HepG2 (cell line): ENCODE measurements around the gene KIF1C. TPM values are rescaled to one million over a fixed set of nuclear protein-coding genes. Genes with fewer than 3 reads are reported as not detected.

ENCODE experiments used
- GZF1 ChIP-seq: sonication (generic); formaldehyde crosslinking; IDR thresholded peaks from 2 replicates; pipeline ENCODE4 v1.5.1; 2020; ENCODE audit warnings: mild to moderate bottlenecking, missing genetic modification reagents
- KDM3A ChIP-seq: IDR thresholded peaks from 2 replicates; pipeline ENCODE4 v1.6.1; 2018; ENCODE audit warnings: low read depth, missing compliant biosample characterization
- MAZ ChIP-seq, 2 experiments: sonication (generic) in 1 of 2; formaldehyde crosslinking in 1 of 2; IDR thresholded peaks; 2 replicates each; pipeline versions ENCODE4 v1.5.0 to v1.6.1; 2012 to 2020; ENCODE audit warnings: low read depth in 2 of 2, mild to moderate bottlenecking in 2 of 2, borderline replicate concordance in 1 of 2, improper control_type of control experiment in 1 of 2, low read length in 1 of 2, missing genetic modification reagents in 1 of 2, moderate library complexity in 1 of 2
- MEF2D ChIP-seq: sonication (generic); formaldehyde crosslinking; IDR thresholded peaks from 2 replicates; pipeline ENCODE4 v1.5.1; 2020; ENCODE audit warnings: mild to moderate bottlenecking, missing genetic modification reagents
- NFYC ChIP-seq: IDR thresholded peaks from 2 replicates; pipeline ENCODE4 v1.6.1; 2016; ENCODE audit warnings: missing genetic modification reagents, missing compliant biosample characterization
- POGZ ChIP-seq: sonication (generic); formaldehyde crosslinking; IDR thresholded peaks from 2 replicates; pipeline ENCODE4 v1.4.0; 2020; ENCODE audit warnings: mild to moderate bottlenecking, missing genetic modification reagents
- SP4 ChIP-seq: sonication (generic); formaldehyde crosslinking; IDR thresholded peaks from 2 replicates; pipeline ENCODE4 v1.8.1; 2023; ENCODE audit warnings: mild to moderate bottlenecking, missing genetic modification reagents
- ZMYM4 ChIP-seq: sonication (generic); formaldehyde crosslinking; IDR thresholded peaks from 2 replicates; pipeline ENCODE4 v1.8.1; 2023; ENCODE audit warnings: mild to moderate bottlenecking, missing genetic modification reagents
- ZNF350 ChIP-seq: sonication (generic); formaldehyde crosslinking; IDR thresholded peaks from 2 replicates; pipeline ENCODE4 v1.4.0; 2020; ENCODE audit warnings: mild to moderate bottlenecking, low read depth, missing genetic modification reagents, borderline replicate concordance
- ZNF543 ChIP-seq: sonication (generic); formaldehyde crosslinking; IDR thresholded peaks from 2 replicates; pipeline ENCODE4 v1.4.0; 2020; ENCODE audit warnings: mild to moderate bottlenecking, missing genetic modification reagents
- ZNF644 ChIP-seq: IDR thresholded peaks from 2 replicates; pipeline ENCODE4 v1.6.1; 2016; ENCODE audit warnings: low read depth
- polyA plus RNA-seq, 8 experiments: library from polyadenylated mRNA; depleted of rRNA in 3 of 8; stranded (reverse) in 7 of 8; unstranded in 1 of 8; fragments of >200 nt; fragmentation: Illumina TruSeq in 4 of 8; extraction: Trizol in 4 of 8; gene quantifications; 2 replicates each; pipeline versions ENCODE4 v1.2.1 to v1.2.3, GENCODE V29; 2011 to 2016; ENCODE audit warnings: low read depth in 4 of 8, missing spikeins in 1 of 8, mixed read lengths in 1 of 8; ENCODE audit not compliant: insufficient read depth in 1 of 8
- total RNA-seq, 5 experiments: library from RNA; depleted of rRNA; stranded (reverse); fragments of >200 nt; fragmentation: Illumina TruSeq; extraction: Trizol; gene quantifications; 2 replicates each; pipeline ENCODE4 v1.2.3, GENCODE V29; 2016; ENCODE audit warnings: low read depth in 1 of 5
- TF ChIP-seq, protein P1 (sequence below): sonication (generic); formaldehyde crosslinking; conservative IDR thresholded peaks from 2 replicates; pipeline ENCODE4 v1.8.0; 2022; ENCODE audit warnings: missing genetic modification reagents
- TF ChIP-seq, protein P2 (sequence below): sonication (generic); formaldehyde crosslinking; IDR thresholded peaks from 2 replicates; pipeline ENCODE4 v1.4.0; 2020; ENCODE audit warnings: missing genetic modification reagents
- TF ChIP-seq, protein P3 (sequence below): sonication (generic); formaldehyde crosslinking; IDR thresholded peaks from 2 replicates; pipeline ENCODE4 v1.4.0; 2020; ENCODE audit warnings: missing genetic modification reagents, borderline replicate concordance
- TF ChIP-seq, protein P4 (sequence below): sonication (generic); formaldehyde crosslinking; IDR thresholded peaks from 2 replicates; pipeline ENCODE4 v1.4.0; 2020; ENCODE audit warnings: missing genetic modification reagents, mild to moderate bottlenecking, borderline replicate concordance
- TF ChIP-seq, protein P5 (sequence below): sonication (generic); formaldehyde crosslinking; IDR thresholded peaks from 2 replicates; pipeline ENCODE4 v1.5.0; 2020; ENCODE audit warnings: missing genetic modification reagents
- TF ChIP-seq, protein P6 (sequence below): sonication (generic); formaldehyde crosslinking; IDR thresholded peaks from 2 replicates; pipeline ENCODE4 v1.8.0; 2023; ENCODE audit warnings: mild to moderate bottlenecking, missing genetic modification reagents

KIF1C gene
- total and polyA plus RNA-seq, 2 of the 13 experiments (the other 11 are each of a cell fraction or from before 2014, with no cell fraction given), result 70.0 to 104 TPM

DNA sequence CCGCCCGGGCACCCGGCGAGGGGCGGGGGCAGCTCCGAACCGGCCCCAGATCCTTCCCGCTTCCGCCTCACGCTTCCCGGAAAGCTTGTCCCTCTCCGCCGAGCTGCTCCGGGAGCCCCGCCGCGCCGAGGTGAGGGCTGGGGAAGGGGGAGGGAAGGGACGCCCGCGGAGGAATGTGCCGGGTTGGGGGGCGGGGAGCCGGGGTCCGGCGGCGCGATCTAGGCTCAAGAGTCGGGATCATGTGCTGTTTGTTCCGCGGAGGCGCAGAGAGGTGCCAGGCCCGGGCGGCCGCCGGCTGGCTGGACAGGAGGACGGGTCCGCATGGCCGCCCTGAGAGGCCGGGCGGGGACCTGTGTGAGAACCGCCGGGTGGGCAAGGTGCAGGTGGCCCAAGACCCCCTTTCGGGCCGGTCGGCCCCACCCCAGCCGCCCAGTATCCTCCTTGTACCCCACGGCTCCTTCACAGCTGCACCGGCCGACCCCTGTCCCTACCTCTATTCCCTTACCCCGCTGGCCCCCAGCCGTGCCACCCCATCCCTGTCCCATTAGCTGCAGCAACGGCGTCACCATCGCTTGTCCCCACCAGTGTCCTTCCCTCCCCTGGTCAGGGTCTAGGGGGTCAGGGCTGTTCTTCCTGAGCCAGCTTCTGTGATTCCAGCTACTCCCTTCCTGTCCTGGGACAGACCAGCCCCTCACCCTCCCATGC, 429 bp downstream of the KIF1C start (continued):
- TF ChIP-seq, protein P1, sequence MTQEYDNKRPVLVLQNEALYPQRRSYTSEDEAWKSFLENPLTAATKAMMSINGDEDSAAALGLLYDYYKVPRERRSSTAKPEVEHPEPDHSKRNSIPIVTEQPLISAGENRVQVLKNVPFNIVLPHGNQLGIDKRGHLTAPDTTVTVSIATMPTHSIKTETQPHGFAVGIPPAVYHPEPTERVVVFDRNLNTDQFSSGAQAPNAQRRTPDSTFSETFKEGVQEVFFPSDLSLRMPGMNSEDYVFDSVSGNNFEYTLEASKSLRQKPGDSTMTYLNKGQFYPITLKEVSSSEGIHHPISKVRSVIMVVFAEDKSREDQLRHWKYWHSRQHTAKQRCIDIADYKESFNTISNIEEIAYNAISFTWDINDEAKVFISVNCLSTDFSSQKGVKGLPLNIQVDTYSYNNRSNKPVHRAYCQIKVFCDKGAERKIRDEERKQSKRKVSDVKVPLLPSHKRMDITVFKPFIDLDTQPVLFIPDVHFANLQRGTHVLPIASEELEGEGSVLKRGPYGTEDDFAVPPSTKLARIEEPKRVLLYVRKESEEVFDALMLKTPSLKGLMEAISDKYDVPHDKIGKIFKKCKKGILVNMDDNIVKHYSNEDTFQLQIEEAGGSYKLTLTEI (CRISPR knock-in tag), result no peak
- TF ChIP-seq GZF1 (CRISPR knock-in tag), result no peak
- TF ChIP-seq POGZ (CRISPR knock-in tag), result no peak
- peak; percentile 36 for TF ChIP-seq ZMYM4 (CRISPR knock-in tag)
- no peak for TF ChIP-seq KDM3A (CRISPR knock-in tag)
- TF ChIP-seq ZNF350, result no peak
- no peak for TF ChIP-seq MAZ (IDR thresholded peaks at IDR 0.05; ENCODE audit: borderline replicate concordance, low read depth, low read length)
- TF ChIP-seq MAZ (CRISPR knock-in tag; IDR thresholded peaks at IDR 0.05; ENCODE audit: low read depth), result no peak; the same call in 1 of the 2 replicates
- no peak for TF ChIP-seq SP4 (CRISPR knock-in tag)
- TF ChIP-seq, protein P2, sequence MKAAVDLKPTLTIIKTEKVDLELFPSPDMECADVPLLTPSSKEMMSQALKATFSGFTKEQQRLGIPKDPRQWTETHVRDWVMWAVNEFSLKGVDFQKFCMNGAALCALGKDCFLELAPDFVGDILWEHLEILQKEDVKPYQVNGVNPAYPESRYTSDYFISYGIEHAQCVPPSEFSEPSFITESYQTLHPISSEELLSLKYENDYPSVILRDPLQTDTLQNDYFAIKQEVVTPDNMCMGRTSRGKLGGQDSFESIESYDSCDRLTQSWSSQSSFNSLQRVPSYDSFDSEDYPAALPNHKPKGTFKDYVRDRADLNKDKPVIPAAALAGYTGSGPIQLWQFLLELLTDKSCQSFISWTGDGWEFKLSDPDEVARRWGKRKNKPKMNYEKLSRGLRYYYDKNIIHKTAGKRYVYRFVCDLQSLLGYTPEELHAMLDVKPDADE, result no peak; the same call in 1 of the 2 replicates
- peak; percentile 54; the same call in 1 of the 2 replicates for TF ChIP-seq ZNF543 (CRISPR knock-in tag)
- TF ChIP-seq, protein P3, sequence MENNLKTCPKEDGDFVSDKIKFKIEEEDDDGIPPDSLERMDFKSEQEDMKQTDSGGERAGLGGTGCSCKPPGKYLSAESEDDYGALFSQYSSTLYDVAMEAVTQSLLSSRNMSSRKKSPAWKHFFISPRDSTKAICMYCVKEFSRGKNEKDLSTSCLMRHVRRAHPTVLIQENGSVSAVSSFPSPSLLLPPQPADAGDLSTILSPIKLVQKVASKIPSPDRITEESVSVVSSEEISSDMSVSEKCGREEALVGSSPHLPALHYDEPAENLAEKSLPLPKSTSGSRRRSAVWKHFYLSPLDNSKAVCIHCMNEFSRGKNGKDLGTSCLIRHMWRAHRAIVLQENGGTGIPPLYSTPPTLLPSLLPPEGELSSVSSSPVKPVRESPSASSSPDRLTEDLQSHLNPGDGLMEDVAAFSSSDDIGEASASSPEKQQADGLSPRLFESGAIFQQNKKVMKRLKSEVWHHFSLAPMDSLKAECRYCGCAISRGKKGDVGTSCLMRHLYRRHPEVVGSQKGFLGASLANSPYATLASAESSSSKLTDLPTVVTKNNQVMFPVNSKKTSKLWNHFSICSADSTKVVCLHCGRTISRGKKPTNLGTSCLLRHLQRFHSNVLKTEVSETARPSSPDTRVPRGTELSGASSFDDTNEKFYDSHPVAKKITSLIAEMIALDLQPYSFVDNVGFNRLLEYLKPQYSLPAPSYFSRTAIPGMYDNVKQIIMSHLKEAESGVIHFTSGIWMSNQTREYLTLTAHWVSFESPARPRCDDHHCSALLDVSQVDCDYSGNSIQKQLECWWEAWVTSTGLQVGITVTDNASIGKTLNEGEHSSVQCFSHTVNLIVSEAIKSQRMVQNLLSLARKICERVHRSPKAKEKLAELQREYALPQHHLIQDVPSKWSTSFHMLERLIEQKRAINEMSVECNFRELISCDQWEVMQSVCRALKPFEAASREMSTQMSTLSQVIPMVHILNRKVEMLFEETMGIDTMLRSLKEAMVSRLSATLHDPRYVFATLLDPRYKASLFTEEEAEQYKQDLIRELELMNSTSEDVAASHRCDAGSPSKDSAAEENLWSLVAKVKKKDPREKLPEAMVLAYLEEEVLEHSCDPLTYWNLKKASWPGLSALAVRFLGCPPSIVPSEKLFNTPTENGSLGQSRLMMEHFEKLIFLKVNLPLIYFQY (CRISPR knock-in tag), result no peak
- no peak for TF ChIP-seq NFYC
- TF ChIP-seq, protein P4, sequence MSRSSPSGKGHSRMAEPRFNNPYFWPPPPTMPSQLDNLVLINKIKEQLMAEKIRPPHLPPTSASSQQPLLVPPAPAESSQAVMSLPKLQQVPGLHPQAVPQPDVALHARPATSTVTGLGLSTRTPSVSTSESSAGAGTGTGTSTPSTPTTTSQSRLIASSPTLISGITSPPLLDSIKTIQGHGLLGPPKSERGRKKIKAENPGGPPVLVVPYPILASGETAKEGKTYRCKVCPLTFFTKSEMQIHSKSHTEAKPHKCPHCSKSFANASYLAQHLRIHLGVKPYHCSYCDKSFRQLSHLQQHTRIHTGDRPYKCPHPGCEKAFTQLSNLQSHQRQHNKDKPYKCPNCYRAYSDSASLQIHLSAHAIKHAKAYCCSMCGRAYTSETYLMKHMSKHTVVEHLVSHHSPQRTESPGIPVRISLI (CRISPR knock-in tag), result no peak
- TF ChIP-seq, protein P5, sequence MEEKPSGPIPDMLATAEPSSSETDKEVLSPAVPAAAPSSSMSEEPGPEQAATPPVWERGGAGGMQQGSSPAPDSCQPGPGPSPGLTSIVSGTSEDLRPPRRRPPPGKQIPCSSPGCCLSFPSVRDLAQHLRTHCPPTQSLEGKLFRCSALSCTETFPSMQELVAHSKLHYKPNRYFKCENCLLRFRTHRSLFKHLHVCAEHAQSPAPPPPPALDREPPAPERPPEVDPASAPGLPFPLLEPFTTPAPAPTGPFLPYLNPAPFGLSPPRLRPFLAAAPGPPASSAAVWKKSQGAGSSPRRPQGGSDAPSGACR (CRISPR knock-in tag), result 0 out of 2 replicates have a peak, but pooled peaks have one; percentile 44
- TF ChIP-seq ZNF644 (CRISPR knock-in tag), result no peak
- no peak for TF ChIP-seq MEF2D (CRISPR knock-in tag)
- TF ChIP-seq, protein P6, sequence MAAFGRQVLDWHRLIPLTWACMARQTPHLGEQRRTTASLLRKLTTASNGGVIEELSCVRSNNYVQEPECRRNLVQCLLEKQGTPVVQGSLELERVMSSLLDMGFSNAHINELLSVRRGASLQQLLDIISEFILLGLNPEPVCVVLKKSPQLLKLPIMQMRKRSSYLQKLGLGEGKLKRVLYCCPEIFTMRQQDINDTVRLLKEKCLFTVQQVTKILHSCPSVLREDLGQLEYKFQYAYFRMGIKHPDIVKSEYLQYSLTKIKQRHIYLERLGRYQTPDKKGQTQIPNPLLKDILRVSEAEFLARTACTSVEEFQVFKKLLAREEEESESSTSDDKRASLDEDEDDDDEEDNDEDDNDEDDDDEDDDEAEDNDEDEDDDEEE (CRISPR knock-in tag), result no peak; the same call in 1 of the 2 replicates
